H1 (cell line): Measurements from ENCODE around the gene TMEM161B.
"Not testable (repeated sequence)": the region's sequence is repeated elsewhere in the genome, so short reads cannot be mapped to it uniquely, and the experiment has no call there.

Experiments used
- ASH2L ChIP-seq: fragments of 200-600, 300-600 bp; sonication (generic); IDR thresholded peaks from one replicate; pipeline ENCODE4 v1.7.1; 2017; ENCODE audit warnings: low read length
- ATF2 ChIP-seq: IDR thresholded peaks from 2 replicates; pipeline ENCODE4 v1.6.1; 2012; ENCODE audit warnings: low read length, inconsistent platforms
- HDAC6 ChIP-seq: IDR thresholded peaks from one replicate; pipeline ENCODE4 v1.7.1; 2012; ENCODE audit warnings: low read depth, mild to moderate bottlenecking, inconsistent platforms, low read length, moderate library complexity
- MAFK ChIP-seq: IDR thresholded peaks from 2 replicates; pipeline ENCODE4 v1.6.1; 2012; ENCODE audit warnings: low read depth, mild to moderate bottlenecking, improper control_type of control experiment, low read length
- MAX ChIP-seq: IDR thresholded peaks from 2 replicates; pipeline ENCODE4 v1.6.1; 2012; ENCODE audit warnings: inconsistent platforms
- TF ChIP-seq, protein P1 (sequence below), 3 experiments: IDR thresholded peaks; 1 replicate in 2 of 3; 2 replicates in 1 of 3; pipeline versions ENCODE4 v1.5.1 to v1.6.1; 2011; ENCODE audit warnings: low read length in 3 of 3, mild to moderate bottlenecking in 3 of 3, inconsistent platforms in 2 of 3, low read depth in 1 of 3, moderate library complexity in 1 of 3; ENCODE audit not compliant: insufficient read depth in 1 of 3; ENCODE audit errors: control extremely low read depth in 1 of 3

GRCh38 chr5:88243493-88243892 lies 25.2 kb downstream of the TMEM161B start:
- TF ChIP-seq, protein P1, sequence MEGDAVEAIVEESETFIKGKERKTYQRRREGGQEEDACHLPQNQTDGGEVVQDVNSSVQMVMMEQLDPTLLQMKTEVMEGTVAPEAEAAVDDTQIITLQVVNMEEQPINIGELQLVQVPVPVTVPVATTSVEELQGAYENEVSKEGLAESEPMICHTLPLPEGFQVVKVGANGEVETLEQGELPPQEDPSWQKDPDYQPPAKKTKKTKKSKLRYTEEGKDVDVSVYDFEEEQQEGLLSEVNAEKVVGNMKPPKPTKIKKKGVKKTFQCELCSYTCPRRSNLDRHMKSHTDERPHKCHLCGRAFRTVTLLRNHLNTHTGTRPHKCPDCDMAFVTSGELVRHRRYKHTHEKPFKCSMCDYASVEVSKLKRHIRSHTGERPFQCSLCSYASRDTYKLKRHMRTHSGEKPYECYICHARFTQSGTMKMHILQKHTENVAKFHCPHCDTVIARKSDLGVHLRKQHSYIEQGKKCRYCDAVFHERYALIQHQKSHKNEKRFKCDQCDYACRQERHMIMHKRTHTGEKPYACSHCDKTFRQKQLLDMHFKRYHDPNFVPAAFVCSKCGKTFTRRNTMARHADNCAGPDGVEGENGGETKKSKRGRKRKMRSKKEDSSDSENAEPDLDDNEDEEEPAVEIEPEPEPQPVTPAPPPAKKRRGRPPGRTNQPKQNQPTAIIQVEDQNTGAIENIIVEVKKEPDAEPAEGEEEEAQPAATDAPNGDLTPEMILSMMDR (IDR thresholded peaks at IDR 0.05; ENCODE audit: control extremely low read depth in 1 of 3, insufficient read depth in 1 of 3, low read depth in 1 of 3, low read length in 3 of 3), result not testable (repeated sequence)
- not testable (repeated sequence) for TF ChIP-seq MAX, HDAC6, ATF2, MAFK, ASH2L
